GM13977 (cell line): ENCODE measurements around the gene CPNE4.
"Not testable (repeated sequence)": the region's sequence is repeated elsewhere in the genome, so short reads cannot be mapped to it uniquely, and the experiment has no call there.

Source experiments
- DNase-seq: peaks from one replicate; pipeline ENCODE4 v3.0.0; 2012; ENCODE audit warnings: low spot score
- CTCF ChIP-seq: IDR thresholded peaks from 2 replicates; pipeline ENCODE4 v1.5.1; 2012; ENCODE audit warnings: mild to moderate bottlenecking, control low read depth; ENCODE audit not compliant: insufficient read depth; ENCODE audit errors: extremely low read depth, missing control alignments
- in situ Hi-C: fragments of 300-500 bp; cut with MboI; formaldehyde crosslinking; loops from one replicate; pipeline ENCODE4 v1.12.0; 2022; ENCODE audit warnings: low sequenced_read_pairs, low pct_unique_long_range_greater_than_20kb, mixed read lengths, inconsistent platforms; ENCODE audit not compliant: unreplicated experiment

The CPNE4 gene

GRCh38 chr3:131503320-131503635 is 531.5 kb downstream of the CPNE4 start:
- DNase-seq = no peak

GRCh38 chr3:131502530-131503319 is 532.1 kb downstream of the CPNE4 start, which contains the start of gene MRPL3:
MRPL3 (minus strand) TSS chr3:131502971; CDS start chr3:131502821, 150 bp downstream.
- peak; percentile 80 for DNase-seq
- in situ Hi-C loops = no loop called here
- no peak for TF ChIP-seq CTCF

More at GRCh38 chr3:131503320-131503635, 531.5 kb downstream of the CPNE4 start:
- in situ Hi-C loops = no loop called here
- TF ChIP-seq CTCF = no peak

GRCh38 chr3:131501949-131502348 is 532.9 kb downstream of the CPNE4 start:
- no peak for TF ChIP-seq CTCF
- in situ Hi-C loops = no loop called here
- peak; percentile 23 for DNase-seq

- no peak for TF ChIP-seq CTCF
- no peak for DNase-seq
- in situ Hi-C loops = no loop called here
Measured at GRCh38 chr3:131494706-131495105, 540.1 kb downstream of the CPNE4 start.

- DNase-seq = no peak
- in situ Hi-C loops = no loop called here
- TF ChIP-seq CTCF = no peak
Measured at GRCh38 chr3:131491775-131492174, 543.0 kb downstream of the CPNE4 start.

- DNase-seq = no peak
- in situ Hi-C loops = no loop called here
- TF ChIP-seq CTCF = no peak
Measured at GRCh38 chr3:131491084-131491483, 543.7 kb downstream of the CPNE4 start.

GRCh38 chr3:131486545-131486944 is 548.3 kb downstream of the CPNE4 start:
- in situ Hi-C loops, DNase-seq: not testable (repeated sequence)
